GM23248 (cell line): ENCODE measurements around the gene TRIP6.

Experiments
- EZH2 ChIP-seq: fragments of 200-600 bp; sonication (generic); IDR thresholded peaks from 2 replicates; pipeline ENCODE4 v1.6.1; 2018; ENCODE audit warnings: antibody characterized with exemption, mild to moderate bottlenecking; ENCODE audit not compliant: insufficient read depth, poor library complexity, severe bottlenecking
- EZH2phosphoT487 ChIP-seq: fragments of 200-600 bp; sonication (generic); IDR thresholded peaks from 2 replicates; pipeline ENCODE4 v1.6.1; 2018; ENCODE audit warnings: antibody characterized with exemption, moderate library complexity, mild to moderate bottlenecking, low read depth; ENCODE audit not compliant: insufficient read depth

GRCh38 chr7:100914879-100915447 is 47.8 kb downstream of the TRIP6 start:
- TF ChIP-seq EZH2phosphoT487 (no peak), EZH2 (no peak)
